Esophagus squamous epithelium (tissue), 5 donors: ENCODE data around the gene NUCB1. TPM values are rescaled to one million over a fixed set of nuclear protein-coding genes. Genes with fewer than 3 reads are reported as not detected.
"Not testable (repeated sequence)": the region's sequence is repeated elsewhere in the genome, so short reads cannot be mapped to it uniquely, and the experiment has no call there.

ENCODE experiments used
- DNase-seq: peaks from one replicate; lab custom pipeline; 2025; lab: John Stamatoyannopoulos, UW
- H3K27ac ChIP-seq, 4 donors: fragments of 200-600 bp; sonication (generic); one replicate each; pipeline ENCODE4 v1.5.1; 2016 to 2019; ENCODE audit warnings: mild to moderate bottlenecking in 1 of 4
- H3K27me3 ChIP-seq, 4 donors: fragments of 200-600 bp; sonication (generic); 1 replicate in 3 of 4; 2 replicates in 1 of 4; pipeline versions ENCODE4 v1.5.1 to v1.6.0; 2017 to 2021; ENCODE audit warnings: antibody characterized with exemption in 1 of 4
- H3K36me3 ChIP-seq, 3 donors: fragments of 200-600 bp; sonication (generic); one replicate each; pipeline ENCODE4 v1.5.1; 2016 to 2019
- H3K4me1 ChIP-seq, 3 donors: fragments of 200-600 bp; sonication (generic); one replicate each; pipeline ENCODE4 v1.5.1; 2017 to 2019
- H3K4me3 ChIP-seq, 4 donors: fragments of 200-600 bp; sonication (generic); 1 replicate in 3 of 4; 2 replicates in 1 of 4; pipeline ENCODE4 v1.5.1; 2016 to 2019; ENCODE audit warnings: mild to moderate bottlenecking in 2 of 4, moderate library complexity in 1 of 4
- H3K9me3 ChIP-seq, 3 donors: fragments of 200-600 bp; sonication (generic); one replicate each; pipeline ENCODE4 v1.5.1; 2016 to 2019
- CTCF ChIP-seq, 6 experiments: fragments of 450-650 bp in 4 of 6; fragments of 200-600 bp in 2 of 6; sonication (generic) in 2 of 6; IDR thresholded peaks; one replicate each; pipeline ENCODE4 v1.5.1; 2016 to 2019; ENCODE audit warnings: antibody characterized with exemption in 6 of 6, mild to moderate bottlenecking in 4 of 6, moderate library complexity in 4 of 6
- POLR2A ChIP-seq, 4 donors: fragments of 450-650 bp; IDR thresholded peaks; one replicate each; pipeline ENCODE4 v1.6.1; 2017; ENCODE audit warnings: antibody characterized with exemption in 4 of 4, mild to moderate bottlenecking in 4 of 4, moderate library complexity in 3 of 4
- WGBS, 2 donors: methylation state at CpG; one replicate each; pipeline ENCODE4 v1.1.5; 2018; 5-methylcytosine and 5-hydroxymethylcytosine counted together
- intact Hi-C: fragments of 100-400 bp; cut with DNase I; formaldehyde crosslinking; loops from one replicate; pipeline ENCODE4 v1.15.0; 2022
- total RNA-seq, 4 donors: library from RNA; depleted of rRNA; stranded (reverse); fragments of >200 nt; gene quantifications; one replicate each; pipeline ENCODE4 v1.1.0, GENCODE V29; 2016
- donor health status: DM: yes; HTN: yes; CAD: no.

Gene NUCB1
- total RNA-seq, 4 donors from 2014 or later: 93.5 to 186 (median 157) TPM

- no peak for TF ChIP-seq CTCF (IDR thresholded peaks at IDR 0.05)
- no peak for TF ChIP-seq POLR2A (IDR thresholded peaks at IDR 0.05)
- Histone ChIP-seq H3K9me3 (no peaks in the 10 kb centered on the region), H3K36me3 (peaks cover under 1 to 36% (median 13%) of the 10 kb centered on the region in 3 donors), H3K27me3 (no peaks in the 10 kb centered on the region), H3K4me3 (peak overlapping the region; percentile 60 to 84 (median 73)), H3K4me1 (peaks cover 17 to 44% (median 23%) of the 10 kb centered on the region in 3 donors), H3K27ac (peak overlapping the region; percentile 83 to 93 (median 92))
- intact Hi-C loops: no loop called here
- no peak for DNase-seq
- 8 to 15% methylated on average over 6 to 10 of the region's 24 CpGs for WGBS, 2 donors
Measured at GRCh38 chr19:48900477-48901406, 630 bp downstream of the NUCB1 start.

GRCh38 chr19:48902291-48902690 is 2.2 kb downstream of the NUCB1 start:
- DNase-seq, intact Hi-C loops, H3K4me3 ChIP-seq, H3K9me3 ChIP-seq, H3K27ac ChIP-seq, H3K27me3 ChIP-seq: not testable (repeated sequence)
- Histone ChIP-seq H3K36me3 (peaks cover 3 to 51% (median 13%) of the 10 kb centered on the region in 3 donors), H3K4me1 (peaks cover 10 to 36% (median 23%) of the 10 kb centered on the region in 3 donors)
- WGBS, 2 donors: 89 to 97% methylated on average over 3 to 7 of the region's 7 CpGs

GRCh38 chr19:48903788-48904187 is 3.7 kb downstream of the NUCB1 start:
- H3K9me3 ChIP-seq, intact Hi-C loops, H3K27ac ChIP-seq, DNase-seq, H3K27me3 ChIP-seq, H3K4me3 ChIP-seq: not testable (repeated sequence)
- peaks cover 10 to 36% (median 23%) of the 10 kb centered on the region in 3 donors for H3K4me1 ChIP-seq
- peaks cover 3 to 66% (median 13%) of the 10 kb centered on the region in 3 donors for H3K36me3 ChIP-seq

- peaks cover 3 to 85% (median 26%) of the 10 kb centered on the region in 3 donors for H3K36me3 ChIP-seq
- 94 to 95% methylated on average over 3 to 7 of the region's 14 CpGs for WGBS, 2 donors
- H3K27me3 ChIP-seq: no peaks in the 10 kb centered on the region
- H3K4me1 ChIP-seq: peaks cover 10 to 26% (median 20%) of the 10 kb centered on the region in 3 donors
- no peak for TF ChIP-seq CTCF (IDR thresholded peaks at IDR 0.05)
- TF ChIP-seq POLR2A (IDR thresholded peaks at IDR 0.05): no peak
- H3K4me3 ChIP-seq: no peak overlapping the region
- no peaks in the 10 kb centered on the region for H3K9me3 ChIP-seq
- DNase-seq: no peak
- no peak overlapping the region for H3K27ac ChIP-seq
- intact Hi-C loops: no loop called here
Measured at GRCh38 chr19:48905664-48906063, 5.6 kb downstream of the NUCB1 start.

- no peaks in the 10 kb centered on the region for H3K27me3 ChIP-seq
- 93 to 95% methylated on average over 6 to 10 of the region's 10 CpGs for WGBS, 2 donors
- no peak for DNase-seq
- H3K27ac ChIP-seq: no peak overlapping the region
- peaks cover 3 to 92% (median 32%) of the 10 kb centered on the region in 3 donors for H3K36me3 ChIP-seq
- no peaks in the 10 kb centered on the region for H3K9me3 ChIP-seq
- intact Hi-C loops: no loop called here
- no peak overlapping the region for H3K4me3 ChIP-seq
- H3K4me1 ChIP-seq: peaks cover 8 to 19% (median 14%) of the 10 kb centered on the region in 3 donors
- TF ChIP-seq POLR2A (IDR thresholded peaks at IDR 0.05): no peak
- TF ChIP-seq CTCF (IDR thresholded peaks at IDR 0.05): no peak
Measured at GRCh38 chr19:48906324-48906723, 6.2 kb downstream of the NUCB1 start.

- H3K27ac ChIP-seq: peak overlapping the region in 3 of 4 donors; percentile 42 to 76 (median 60)
- H3K4me3 ChIP-seq: no peak overlapping the region
- H3K36me3 ChIP-seq: peaks cover 3 to 94% (median 44%) of the 10 kb centered on the region in 3 donors
- WGBS, 2 donors: 85 to 91% methylated on average over 13 to 14 of the region's 14 CpGs
- DNase-seq: no peak
- TF ChIP-seq CTCF (IDR thresholded peaks at IDR 0.05) (no peak), POLR2A (IDR thresholded peaks at IDR 0.05) (no peak)
- intact Hi-C loops: no loop called here
- peaks cover 0 to 6% (median 3%) of the 10 kb centered on the region in 3 donors for H3K4me1 ChIP-seq
- no peaks in the 10 kb centered on the region for H3K9me3 ChIP-seq
- H3K27me3 ChIP-seq: no peaks in the 10 kb centered on the region
Measured at GRCh38 chr19:48907671-48908070, 7.6 kb downstream of the NUCB1 start.

GRCh38 chr19:48909424-48910077 is 9.4 kb downstream of the NUCB1 start:
- H3K4me3 ChIP-seq, H3K27me3 ChIP-seq, intact Hi-C loops, H3K4me1 ChIP-seq, DNase-seq, H3K9me3 ChIP-seq: not testable (repeated sequence)
- 87 to 88% methylated on average over 11 of the region's 11 CpGs for WGBS, 2 donors
- Histone ChIP-seq H3K36me3 (peaks cover 11 to 100% (median 62%) of the 10 kb centered on the region in 3 donors), H3K27ac (peak overlapping the region in 3 of 4 donors; percentile 7 to 57 (median 52))
